KMS-11 (cell line): ENCODE data around the gene SHROOM3.

Experiments
- H2AFZ ChIP-seq: fragments of 200-600 bp; sonication (generic); 2 replicates; pipeline ENCODE4 v1.6.1; 2016; ENCODE audit warnings: antibody characterized with exemption, mixed run types, low read depth
- H3K27ac ChIP-seq: fragments of 200-600 bp; sonication (generic); 2 replicates; pipeline ENCODE4 v1.6.1; 2016; ENCODE audit warnings: mild to moderate bottlenecking, mixed run types
- H3K27me3 ChIP-seq: fragments of 200-600 bp; sonication (generic); 2 replicates; pipeline ENCODE4 v1.6.1; 2017; ENCODE audit warnings: mild to moderate bottlenecking, low read depth, mixed run types, moderate library complexity; ENCODE audit not compliant: insufficient read depth
- H3K36me3 ChIP-seq: fragments of 200-600 bp; sonication (generic); 2 replicates; pipeline ENCODE4 v1.6.1; 2017; ENCODE audit warnings: mild to moderate bottlenecking, mixed run types; ENCODE audit not compliant: insufficient read depth
- H3K4me1 ChIP-seq: fragments of 200-600 bp; sonication (generic); 2 replicates; pipeline ENCODE4 v1.6.1; 2016; ENCODE audit warnings: mild to moderate bottlenecking, low read depth, mixed run types; ENCODE audit not compliant: poor library complexity, severe bottlenecking
- H3K4me2 ChIP-seq: fragments of 200-600 bp; sonication (generic); 2 replicates; pipeline ENCODE4 v1.7.0; 2016; ENCODE audit warnings: mild to moderate bottlenecking, mixed run types
- H3K4me3 ChIP-seq: fragments of 200-600 bp; sonication (generic); IDR thresholded peaks from 2 replicates; pipeline ENCODE4 v1.6.1; 2017; ENCODE audit warnings: low read depth, low read length, mixed read lengths; ENCODE audit not compliant: insufficient read depth
- H3K79me2 ChIP-seq: fragments of 200-600 bp; sonication (generic); 2 replicates; pipeline ENCODE4 v1.6.1; 2016; ENCODE audit warnings: low read depth, mixed run types; ENCODE audit not compliant: insufficient read depth
- H3K9ac ChIP-seq: fragments of 200-600 bp; sonication (generic); 2 replicates; pipeline ENCODE4 v1.6.1; 2016; ENCODE audit warnings: mild to moderate bottlenecking, mixed run types
- H4K20me1 ChIP-seq: fragments of 200-600 bp; sonication (generic); 2 replicates; pipeline ENCODE4 v1.6.1; 2016; ENCODE audit warnings: mild to moderate bottlenecking, mixed run types; ENCODE audit not compliant: insufficient read depth
- CTCF ChIP-seq: fragments of 200-600 bp; sonication (generic); conservative IDR thresholded peaks from 2 replicates; pipeline ENCODE4 v1.6.1; 2017; ENCODE audit warnings: low read depth, mild to moderate bottlenecking, antibody characterized with exemption, low read length, moderate library complexity, mixed read lengths

Gene SHROOM3

GRCh38 chr4:76504613-76505465 is 69.8 kb downstream of the SHROOM3 start:
- Histone ChIP-seq H3K36me3 (no peaks in the 10 kb centered on the region), H3K4me1 (peaks cover 10% of the 10 kb centered on the region), H3K79me2 (no peaks in the 10 kb centered on the region), H2AFZ (no peak overlapping the region), H3K4me2 (no peak overlapping the region; the same call in 1 of the 2 replicates), H3K9ac (no peak overlapping the region), H4K20me1 (no peaks in the 10 kb centered on the region), H3K4me3 (no peak overlapping the region), H3K27me3 (no peaks in the 10 kb centered on the region), H3K27ac (no peak overlapping the region)
- peak; percentile 95 for TF ChIP-seq CTCF

GRCh38 chr4:76511947-76512346 is 76.9 kb downstream of the SHROOM3 start:
- no peak overlapping the region for H3K27ac ChIP-seq
- H3K36me3 ChIP-seq = no peaks in the 10 kb centered on the region
- no peaks in the 10 kb centered on the region for H3K79me2 ChIP-seq
- H3K4me1 ChIP-seq = peaks cover 27% of the 10 kb centered on the region
- H3K4me3 ChIP-seq = no peak overlapping the region
- no peaks in the 10 kb centered on the region for H4K20me1 ChIP-seq
- no peak overlapping the region for H3K9ac ChIP-seq
- peak overlapping the region; percentile 31; the same call in 1 of the 2 replicates for H2AFZ ChIP-seq
- no peaks in the 10 kb centered on the region for H3K27me3 ChIP-seq
- 0 out of 2 replicates have a peak overlapping the region, but pooled peaks have one; percentile 37 for H3K4me2 ChIP-seq
- TF ChIP-seq CTCF = no peak

- Histone ChIP-seq H3K79me2 (no peaks in the 10 kb centered on the region), H3K9ac (no peak overlapping the region), H2AFZ (no peak overlapping the region), H3K4me1 (peaks cover 36% of the 10 kb centered on the region), H3K4me3 (no peak overlapping the region), H4K20me1 (no peaks in the 10 kb centered on the region), H3K27me3 (no peaks in the 10 kb centered on the region), H3K36me3 (no peaks in the 10 kb centered on the region), H3K4me2 (no peak overlapping the region), H3K27ac (no peak overlapping the region)
- no peak for TF ChIP-seq CTCF
Observed at GRCh38 chr4:76513482-76513881, 78.5 kb downstream of the SHROOM3 start.

- H3K79me2 ChIP-seq = no peaks in the 10 kb centered on the region
- no peak overlapping the region for H3K4me3 ChIP-seq
- H3K4me1 ChIP-seq = peaks cover 41% of the 10 kb centered on the region
- no peak overlapping the region for H3K9ac ChIP-seq
- no peaks in the 10 kb centered on the region for H4K20me1 ChIP-seq
- H2AFZ ChIP-seq = no peak overlapping the region
- H3K4me2 ChIP-seq = no peak overlapping the region
- no peaks in the 10 kb centered on the region for H3K36me3 ChIP-seq
- H3K27ac ChIP-seq = no peak overlapping the region
- no peaks in the 10 kb centered on the region for H3K27me3 ChIP-seq
- TF ChIP-seq CTCF = no peak
Observed at GRCh38 chr4:76514087-76514486, 79.1 kb downstream of the SHROOM3 start.
